Smooth muscle cell (in vitro differentiated cells): Measurements from ENCODE around the gene PIERCE2. TPM values are rescaled to one million over a fixed set of nuclear protein-coding genes. Genes with fewer than 3 reads are reported as not detected.
A peak's percentile ranks its signal among the peaks of the same experiment; 100 is the strongest.
"Not testable (repeated sequence)": the region's sequence is repeated elsewhere in the genome, so short reads cannot be mapped to it uniquely, and the experiment has no call there.

ENCODE experiments used
- DNase-seq: peaks from one replicate; lab custom pipeline; 2025; ENCODE audit not compliant: unreplicated experiment; lab: John Stamatoyannopoulos, UW
- H2AFZ ChIP-seq: fragments of 200-600 bp; sonication (generic); 2 replicates; pipeline ENCODE4 v1.6.0; 2016; ENCODE audit warnings: antibody characterized with exemption, low read depth, mild to moderate bottlenecking
- H3F3A ChIP-seq: fragments of 200-600 bp; sonication (generic); 2 replicates; pipeline ENCODE4 v1.6.0; 2017; ENCODE audit warnings: antibody characterized with exemption, low read depth
- H3K27ac ChIP-seq: fragments of 200-600 bp; sonication (generic); 2 replicates; pipeline ENCODE4 v1.5.1; 2016; ENCODE audit warnings: low read depth, mild to moderate bottlenecking
- H3K27me3 ChIP-seq: fragments of 200-600 bp; sonication (generic); 2 replicates; pipeline ENCODE4 v1.6.1; 2016; ENCODE audit warnings: low read depth, mild to moderate bottlenecking
- H3K36me3 ChIP-seq: fragments of 200-600 bp; sonication (generic); 2 replicates; pipeline ENCODE4 v1.5.1; 2016; ENCODE audit warnings: low read depth
- H3K4me1 ChIP-seq: fragments of 200-600 bp; sonication (generic); 2 replicates; pipeline ENCODE4 v1.5.1; 2016; ENCODE audit warnings: low read depth
- H3K4me2 ChIP-seq: fragments of 200-600 bp; sonication (generic); 2 replicates; pipeline ENCODE4 v1.6.0; 2016; ENCODE audit warnings: mild to moderate bottlenecking
- H3K4me3 ChIP-seq: fragments of 200-600 bp; sonication (generic); 2 replicates; pipeline ENCODE4 v1.5.1; 2016; ENCODE audit warnings: mild to moderate bottlenecking
- H3K79me2 ChIP-seq: fragments of 200-600 bp; sonication (generic); 2 replicates; pipeline ENCODE4 v1.6.0; 2016; ENCODE audit warnings: low read depth, mild to moderate bottlenecking
- H3K9ac ChIP-seq: fragments of 200-600 bp; sonication (generic); 2 replicates; pipeline ENCODE4 v1.6.0; 2016; ENCODE audit warnings: low read depth
- H3K9me3 ChIP-seq: fragments of 200-600 bp; sonication (generic); replicated peaks from 2 replicates; pipeline ENCODE4 v1.5.1; 2016; ENCODE audit warnings: low read depth
- H4K20me1 ChIP-seq: fragments of 200-600 bp; sonication (generic); 2 replicates; pipeline ENCODE4 v1.6.0; 2016; ENCODE audit warnings: low read depth
- WGBS: methylation state at CpG from one replicate; pipeline ENCODE4 v1.1.7; 2016; ENCODE audit warnings: low lambda C conversion rate; 5-methylcytosine and 5-hydroxymethylcytosine counted together
- polyA plus RNA-seq: library from polyadenylated mRNA; unstranded; fragments of >200 nt; fragmentation: Nextera tagmentation; extraction: Ambion mirVana; gene quantifications from 2 replicates; pipeline ENCODE4 v1.2.1, GENCODE V29; 2016
- total RNA-seq: library from RNA; depleted of rRNA; stranded (reverse); fragments of >200 nt; gene quantifications from 2 replicates; pipeline ENCODE4 v1.2.3, GENCODE V29; 2014
- TF ChIP-seq, protein P1 (sequence below): fragments of 200-600 bp; sonication (generic); IDR thresholded peaks from 2 replicates; pipeline ENCODE4 v1.5.1; 2017; ENCODE audit warnings: borderline replicate concordance, mild to moderate bottlenecking, antibody characterized with exemption; ENCODE audit not compliant: insufficient read depth, poor library complexity, severe bottlenecking

Gene PIERCE2
- total and polyA plus RNA-seq, 2 experiments from 2014 or later = 11.4 TPM; not detected in 1

DNA sequence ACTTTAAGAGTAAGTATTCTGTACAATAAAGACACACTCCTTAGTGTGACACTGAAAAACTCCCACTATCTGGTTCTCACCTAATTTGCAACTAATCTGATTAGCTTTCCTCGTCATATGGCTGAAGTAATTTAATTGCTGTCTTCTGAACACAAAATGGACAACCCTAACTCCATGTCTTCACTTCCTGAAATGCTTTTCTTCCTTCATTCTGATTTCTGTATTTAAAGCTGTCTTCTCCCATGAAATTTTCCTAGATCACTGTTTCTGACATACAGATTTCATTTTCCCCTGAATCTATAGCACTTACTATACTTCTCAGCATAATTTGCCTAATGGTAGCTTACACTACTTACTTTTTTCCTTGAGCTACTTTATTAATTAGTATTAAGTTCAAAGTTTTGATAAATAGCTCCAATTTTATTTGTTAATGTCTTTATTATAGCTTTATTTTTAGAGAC, 6.5 kb upstream of the PIERCE2 start:
- DNase-seq = no peak
- H3K4me1 ChIP-seq = no peaks in the 10 kb centered on the region
- no peaks in the 10 kb centered on the region for H3F3A ChIP-seq
- peaks cover 4% of the 10 kb centered on the region for H3K79me2 ChIP-seq
- no peaks in the 10 kb centered on the region for H4K20me1 ChIP-seq
- H3K27ac ChIP-seq = no peak overlapping the region
- no peaks in the 10 kb centered on the region for H3K27me3 ChIP-seq
- H3K4me2 ChIP-seq = no peak overlapping the region
- no peak overlapping the region for H3K9ac ChIP-seq
- no peak overlapping the region for H3K4me3 ChIP-seq
- 83% methylated on average over 1 of the region's 1 CpG for WGBS
- TF ChIP-seq, protein P1, sequence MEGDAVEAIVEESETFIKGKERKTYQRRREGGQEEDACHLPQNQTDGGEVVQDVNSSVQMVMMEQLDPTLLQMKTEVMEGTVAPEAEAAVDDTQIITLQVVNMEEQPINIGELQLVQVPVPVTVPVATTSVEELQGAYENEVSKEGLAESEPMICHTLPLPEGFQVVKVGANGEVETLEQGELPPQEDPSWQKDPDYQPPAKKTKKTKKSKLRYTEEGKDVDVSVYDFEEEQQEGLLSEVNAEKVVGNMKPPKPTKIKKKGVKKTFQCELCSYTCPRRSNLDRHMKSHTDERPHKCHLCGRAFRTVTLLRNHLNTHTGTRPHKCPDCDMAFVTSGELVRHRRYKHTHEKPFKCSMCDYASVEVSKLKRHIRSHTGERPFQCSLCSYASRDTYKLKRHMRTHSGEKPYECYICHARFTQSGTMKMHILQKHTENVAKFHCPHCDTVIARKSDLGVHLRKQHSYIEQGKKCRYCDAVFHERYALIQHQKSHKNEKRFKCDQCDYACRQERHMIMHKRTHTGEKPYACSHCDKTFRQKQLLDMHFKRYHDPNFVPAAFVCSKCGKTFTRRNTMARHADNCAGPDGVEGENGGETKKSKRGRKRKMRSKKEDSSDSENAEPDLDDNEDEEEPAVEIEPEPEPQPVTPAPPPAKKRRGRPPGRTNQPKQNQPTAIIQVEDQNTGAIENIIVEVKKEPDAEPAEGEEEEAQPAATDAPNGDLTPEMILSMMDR = no peak
- no peaks in the 10 kb centered on the region for H3K36me3 ChIP-seq
- no peaks in the 10 kb centered on the region for H3K9me3 ChIP-seq
- no peak overlapping the region for H2AFZ ChIP-seq

DNA sequence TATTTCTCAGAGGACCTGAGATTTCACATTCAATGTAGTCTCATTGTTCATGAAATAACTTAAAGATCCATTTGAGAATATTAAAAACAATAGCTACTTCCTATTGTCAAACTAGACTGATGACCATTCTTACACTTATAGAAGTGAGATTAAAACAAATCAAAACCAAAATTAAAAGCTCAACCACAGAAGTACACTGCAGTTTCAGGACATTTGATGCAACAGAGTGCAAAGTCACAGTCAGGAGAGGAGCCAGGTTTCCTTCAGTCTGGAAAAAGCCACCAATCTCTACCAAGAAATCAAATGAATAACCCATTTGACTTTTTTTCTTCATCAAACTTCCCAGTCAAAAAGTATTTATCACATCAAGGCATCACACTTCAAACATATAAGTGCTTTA, 5.6 kb upstream of the PIERCE2 start:
- H3K4me2 ChIP-seq = no peak overlapping the region

DNA sequence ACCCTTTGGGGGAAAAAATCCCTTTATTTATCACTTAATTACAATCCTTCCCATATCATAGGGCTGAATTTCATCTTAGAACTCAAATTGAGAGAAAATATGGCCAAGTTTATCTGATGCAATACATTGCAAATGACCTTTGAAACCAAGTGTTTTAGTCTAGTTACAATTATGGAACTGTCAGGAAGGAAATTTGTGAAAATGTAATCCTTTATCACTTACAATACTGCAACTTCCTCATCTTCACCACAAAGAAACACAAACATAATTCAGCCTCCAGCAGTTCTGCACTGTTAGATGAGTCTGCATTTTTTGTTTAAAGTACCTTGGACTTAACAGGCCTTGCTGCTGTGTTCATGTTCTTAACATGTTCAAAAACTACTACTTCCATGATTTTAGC, 4.8 kb upstream of the PIERCE2 start:
- peaks cover 4% of the 10 kb centered on the region for H3K79me2 ChIP-seq
- H3K4me2 ChIP-seq = peak overlapping the region; percentile 24
- TF ChIP-seq, protein P1 = no peak
- H3K9ac ChIP-seq = peak overlapping the region; percentile 38
- H3K9me3 ChIP-seq = no peaks in the 10 kb centered on the region
- no peaks in the 10 kb centered on the region for H4K20me1 ChIP-seq
- no peaks in the 10 kb centered on the region for H3K27me3 ChIP-seq
- H3K36me3 ChIP-seq = no peaks in the 10 kb centered on the region
- no peaks in the 10 kb centered on the region for H3F3A ChIP-seq
- H2AFZ ChIP-seq = peak overlapping the region; percentile 60
- H3K27ac ChIP-seq = no peak overlapping the region
- peaks cover 4% of the 10 kb centered on the region for H3K4me1 ChIP-seq
- H3K4me3 ChIP-seq = no peak overlapping the region
- no peak for DNase-seq

More for the DNA sequence above, 5.6 kb upstream of the PIERCE2 start:
- Histone ChIP-seq H4K20me1 (no peaks in the 10 kb centered on the region), H3K27ac (no peak overlapping the region), H3F3A (no peaks in the 10 kb centered on the region), H3K4me1 (peaks cover 4% of the 10 kb centered on the region), H3K36me3 (no peaks in the 10 kb centered on the region), H3K27me3 (no peaks in the 10 kb centered on the region), H3K79me2 (peaks cover 4% of the 10 kb centered on the region), H3K9ac (no peak overlapping the region), H3K9me3 (no peaks in the 10 kb centered on the region), H3K4me3 (no peak overlapping the region), H2AFZ (no peak overlapping the region)
- DNase-seq = no peak
- TF ChIP-seq, protein P1 = no peak

DNA sequence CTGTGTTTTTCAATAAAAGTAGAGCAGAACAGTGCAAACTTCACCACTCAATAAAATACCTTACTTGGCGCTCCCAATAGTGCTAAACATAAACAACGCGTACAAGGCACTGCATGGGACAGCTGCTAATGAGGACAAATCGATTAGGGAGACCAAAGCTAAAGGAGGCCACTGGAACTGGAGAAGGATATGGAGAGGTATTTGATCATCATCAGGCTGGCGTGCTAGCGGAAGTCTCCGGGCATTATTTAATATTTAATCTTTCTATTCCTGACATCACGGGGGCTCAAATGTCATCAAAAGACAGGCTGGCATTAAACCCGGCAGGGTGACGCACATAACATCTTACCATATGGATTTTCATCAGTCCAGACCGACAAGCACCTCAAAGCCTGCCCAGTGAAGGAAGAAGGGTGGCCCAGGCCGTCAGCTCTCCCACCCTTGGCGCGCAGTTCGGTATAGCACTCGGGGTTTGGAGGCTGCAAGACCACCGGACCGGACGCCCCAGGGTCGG, 740 bp upstream of the PIERCE2 start:
- peak overlapping the region; percentile 94 for H3K4me2 ChIP-seq
- H4K20me1 ChIP-seq = no peaks in the 10 kb centered on the region
- H3F3A ChIP-seq = no peaks in the 10 kb centered on the region
- H2AFZ ChIP-seq = peak overlapping the region; percentile 95
- no peaks in the 10 kb centered on the region for H3K9me3 ChIP-seq
- peak overlapping the region; percentile 82 for H3K9ac ChIP-seq
- peak overlapping the region; percentile 88 for H3K4me3 ChIP-seq
- no peak for DNase-seq
- no peaks in the 10 kb centered on the region for H3K36me3 ChIP-seq
- H3K4me1 ChIP-seq = peaks cover 4% of the 10 kb centered on the region
- no peaks in the 10 kb centered on the region for H3K27me3 ChIP-seq
- H3K27ac ChIP-seq = peak overlapping the region; percentile 77
- 10% methylated on average over 20 of the region's 20 CpGs for WGBS
- no peaks in the 10 kb centered on the region for H3K79me2 ChIP-seq
- TF ChIP-seq, protein P1 = no peak

DNA sequence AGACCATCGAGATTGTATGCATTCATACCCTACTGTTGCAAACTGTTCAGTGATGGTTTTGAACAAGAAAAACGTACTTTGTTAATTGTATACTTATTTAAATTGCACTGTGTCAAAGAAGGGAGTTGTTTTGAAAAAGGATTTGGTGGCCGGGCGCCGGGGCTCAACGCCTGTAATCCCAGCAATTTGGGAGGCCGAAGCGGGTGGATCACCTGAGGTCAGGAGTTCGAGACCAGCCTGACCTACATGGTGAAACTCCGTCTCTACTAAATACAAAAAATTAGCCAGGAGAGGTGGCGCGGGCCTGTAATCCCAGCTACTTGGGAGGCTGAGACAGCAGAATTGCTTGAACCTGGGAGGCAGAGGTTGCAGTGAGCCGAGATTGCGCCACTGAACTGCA, 681 bp downstream of the PIERCE2 start:
- 82% methylated on average over 14 of the region's 14 CpGs for WGBS
- Histone ChIP-seq H3K27ac (peak overlapping the region; percentile 68), H3K4me3 (peak overlapping the region; percentile 88), H3K4me2 (peak overlapping the region; percentile 85), H2AFZ (peak overlapping the region; percentile 94), H3K9ac (peak overlapping the region; percentile 64)
- not testable (repeated sequence) for H3K36me3 ChIP-seq, H3K9me3 ChIP-seq, DNase-seq, H4K20me1 ChIP-seq, H3F3A ChIP-seq, H3K4me1 ChIP-seq, H3K27me3 ChIP-seq, H3K79me2 ChIP-seq

DNA sequence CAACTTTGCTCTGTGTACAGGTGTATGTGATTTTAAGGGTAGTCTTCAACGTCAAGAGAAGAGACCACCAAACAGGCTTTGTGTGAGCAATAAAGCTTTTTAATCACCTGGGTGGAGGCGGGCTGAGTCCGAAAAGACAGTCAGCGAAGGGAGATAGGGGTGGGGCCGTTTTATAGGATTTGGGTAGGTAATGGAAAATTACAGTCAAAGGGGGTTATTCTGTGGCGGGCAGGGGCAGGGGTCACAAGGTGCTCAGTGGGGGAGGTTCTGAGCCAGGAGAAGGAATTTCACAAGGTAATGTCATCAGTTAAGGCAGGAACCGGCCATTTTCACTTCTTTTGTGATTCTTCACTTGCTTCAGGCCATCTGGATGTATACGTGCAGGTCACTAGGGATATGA, 9.4 kb downstream of the PIERCE2 start:
- WGBS = 35% methylated on average over 8 of the region's 8 CpGs
- not testable (repeated sequence) for H3K4me1 ChIP-seq, H3K79me2 ChIP-seq, H3K27me3 ChIP-seq, DNase-seq, H3K9me3 ChIP-seq, H2AFZ ChIP-seq, H3K4me2 ChIP-seq, H3K27ac ChIP-seq, H3K9ac ChIP-seq, H3K4me3 ChIP-seq, H3K36me3 ChIP-seq, H4K20me1 ChIP-seq, H3F3A ChIP-seq
